Stimulated activated CD8-positive, alpha-beta memory T cell treated with anti-CD3 and anti-CD28 coated beads, Interleukin-4, amount 100 ng/mL, for 1 hour (primary cell): ENCODE data around the gene TAB2.

Experiments used
- DNase-seq, 2 donors: peaks; one replicate each; pipeline ENCODE4 v3.0.0-alpha.2; 2020; ENCODE audit warnings: low read depth in 2 of 2, low spot score in 1 of 2

Gene TAB2

DNA sequence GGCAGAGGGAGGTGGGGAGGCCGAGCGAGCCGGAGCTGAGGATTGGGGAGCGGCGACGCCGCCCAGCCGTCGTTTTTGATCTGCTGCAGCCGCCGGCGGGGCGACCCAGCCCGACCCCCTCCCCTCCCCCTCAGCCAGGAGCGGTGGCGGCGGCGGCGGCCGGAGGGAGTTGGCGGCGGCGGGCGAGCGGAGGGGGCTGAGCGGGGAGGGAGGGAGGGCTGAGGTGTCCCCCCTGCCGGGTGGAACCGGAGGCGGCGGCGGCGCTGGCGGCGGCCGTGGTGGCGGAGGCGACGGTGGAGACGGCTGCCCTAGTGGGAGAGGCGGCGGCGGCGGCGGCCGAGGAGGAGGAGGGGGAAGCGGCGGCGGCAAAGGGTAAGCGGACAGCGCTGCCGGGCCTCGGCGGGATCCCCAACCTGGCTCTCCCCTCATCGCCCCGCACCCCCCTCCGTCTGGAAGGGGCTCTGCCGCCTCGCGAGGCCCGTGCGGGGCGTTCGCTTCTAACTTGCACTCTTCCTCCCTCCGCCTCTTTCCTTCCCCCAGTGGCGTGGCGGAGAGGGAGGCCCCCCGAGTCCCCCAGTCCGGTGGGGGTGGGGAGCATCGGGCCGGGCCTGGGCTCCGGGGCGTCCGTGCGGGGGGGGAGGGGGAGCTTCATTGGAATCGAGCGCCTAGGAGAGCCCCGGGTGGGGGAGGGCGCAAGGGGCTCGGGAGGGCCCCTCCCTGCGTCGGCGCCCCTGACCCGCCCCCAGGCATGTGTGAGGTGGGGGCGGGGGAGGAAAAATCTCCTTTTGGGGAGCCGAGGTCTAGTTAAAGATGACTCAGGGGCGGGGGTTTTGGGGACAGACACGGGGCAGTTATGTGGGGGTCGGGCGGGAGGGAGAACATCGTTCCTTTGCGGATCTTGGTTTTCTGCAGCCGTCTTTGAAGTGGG, at the start of gene TAB2:
Gene TAB2, plus strand, starts transcription at position 69 of the 928 bp plus-strand sequence. CDS start 52,286 bp downstream, outside the sequence.
- peak; percentile 44 to 66 for DNase-seq

DNA sequence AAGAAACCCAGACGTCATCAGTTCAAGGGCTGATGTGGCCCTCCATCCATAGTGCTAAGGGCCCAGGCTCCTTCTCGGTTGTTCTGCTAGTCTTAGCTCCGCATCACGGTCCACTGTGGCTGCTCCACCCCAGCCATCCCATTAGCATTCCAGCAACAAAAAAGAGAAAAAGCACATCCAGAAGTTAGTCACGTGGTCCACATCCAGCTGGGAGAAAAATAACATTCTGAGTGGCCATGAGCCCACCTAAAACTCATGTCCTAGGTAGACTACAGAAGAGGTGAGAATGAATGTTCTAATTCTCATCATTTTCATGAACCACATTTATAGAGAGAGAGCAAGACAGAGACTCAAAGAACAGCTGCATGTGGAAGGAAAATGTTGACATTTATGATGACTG, 49.4 kb upstream of the TAB2 start:
- DNase-seq = no peak

DNA sequence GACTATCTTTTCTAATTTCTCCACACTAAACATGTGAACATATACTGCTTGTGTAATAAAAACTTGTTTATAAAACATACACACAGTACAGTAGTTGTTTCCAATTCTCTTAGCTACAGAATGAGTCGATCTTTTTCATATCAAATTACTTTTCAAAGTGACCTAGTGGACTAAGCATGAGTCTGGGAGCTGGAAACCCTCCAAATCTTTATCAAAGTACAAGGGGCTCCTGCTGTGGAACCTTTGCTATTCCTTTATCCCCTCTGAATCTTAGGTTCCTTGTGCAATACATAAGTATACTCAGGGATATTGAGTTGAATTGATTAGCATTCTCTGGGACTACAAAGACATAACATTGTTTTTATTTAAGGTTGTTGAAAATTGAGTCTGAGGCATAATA, 48.7 kb upstream of the TAB2 start:
- no peak for DNase-seq

DNA sequence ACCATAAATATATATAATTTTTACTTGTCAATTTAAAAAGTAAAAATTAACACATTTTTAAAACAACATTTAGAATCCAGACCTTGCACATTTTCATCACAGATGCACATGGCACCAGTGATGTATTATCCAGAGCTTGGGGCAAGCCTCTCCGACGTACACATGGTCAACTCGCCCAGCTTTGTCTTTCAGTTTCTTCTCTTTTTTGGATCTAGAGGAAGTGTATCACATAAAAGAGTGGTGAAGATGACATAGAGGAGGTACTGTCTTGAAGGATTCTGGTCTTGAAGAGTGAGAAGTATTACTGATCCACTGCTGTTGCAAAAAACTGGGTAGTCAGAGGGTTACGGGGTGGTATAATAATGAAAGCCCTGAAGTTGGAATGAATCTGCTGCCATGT, 46.9 kb upstream of the TAB2 start:
- DNase-seq = no peak

DNA sequence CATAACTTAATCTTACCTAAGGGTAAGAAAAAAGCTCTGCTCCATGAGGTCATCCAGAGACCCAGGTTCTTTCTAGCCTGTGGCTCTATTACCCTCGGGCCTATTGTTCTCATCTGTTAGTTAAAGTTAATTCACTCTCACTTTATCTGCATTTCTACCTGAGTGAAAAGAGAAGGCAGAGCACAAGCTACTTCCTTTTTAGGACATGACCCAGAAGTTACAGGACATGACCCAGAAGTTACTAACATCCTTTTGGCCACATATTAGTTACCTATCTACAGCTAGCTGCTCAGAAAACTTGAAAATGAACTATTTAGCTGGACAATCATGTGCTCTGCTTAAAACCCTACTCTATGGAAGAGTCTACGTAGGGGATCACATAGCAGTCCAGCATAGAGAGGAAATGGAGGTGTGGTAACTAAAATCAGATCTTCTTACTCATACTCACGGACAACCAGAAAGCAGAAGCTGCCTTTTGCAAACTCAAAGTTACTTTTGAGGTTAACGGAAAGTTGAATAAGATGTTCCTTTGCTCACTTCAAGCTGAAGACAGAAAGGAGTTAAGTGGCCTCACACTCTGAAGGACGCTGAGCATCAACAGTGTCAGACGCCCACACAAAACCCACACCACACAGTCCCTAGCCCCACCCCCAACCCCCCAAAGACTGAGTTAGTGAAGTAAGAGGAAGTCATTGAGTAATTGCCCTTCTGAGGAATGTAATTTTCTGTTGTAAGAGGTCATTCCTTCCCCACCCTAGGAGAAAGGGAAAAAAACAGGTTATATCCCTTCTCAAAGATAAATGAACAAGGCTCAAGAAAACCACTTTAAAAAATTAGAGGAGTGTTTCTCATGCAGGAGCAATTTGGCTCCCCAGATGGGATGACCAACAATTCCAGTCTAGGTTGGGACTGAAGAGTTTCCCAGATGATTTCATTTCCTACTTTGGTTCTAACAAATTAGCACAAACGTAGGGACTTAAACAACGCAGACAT, 45.9 kb upstream of the TAB2 start:
- peak; percentile 28 to 53 for DNase-seq

DNA sequence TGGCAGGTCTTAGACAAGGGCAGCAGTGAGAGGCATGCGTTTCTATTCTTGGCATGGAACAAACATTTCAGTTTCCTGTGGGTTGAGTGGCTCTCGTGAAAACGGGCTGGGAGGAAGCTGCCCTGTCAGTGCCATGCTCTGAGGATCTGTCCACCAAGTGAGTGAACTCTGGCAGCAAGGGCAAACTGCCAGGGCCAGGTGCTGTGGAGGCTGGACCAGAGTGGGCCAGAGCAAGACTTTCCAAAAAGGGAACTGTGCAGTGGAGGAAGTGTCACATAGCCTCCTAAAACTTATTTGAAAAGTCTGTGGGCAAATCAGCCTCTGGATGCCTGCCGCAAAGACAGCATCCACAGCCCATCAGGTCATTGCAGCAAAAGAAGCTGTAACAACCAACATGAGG, 44.2 kb upstream of the TAB2 start:
- no peak for DNase-seq

GRCh38 chr6:149275621-149276020, 41.9 kb upstream of the TAB2 start:
- no peak for DNase-seq

DNA sequence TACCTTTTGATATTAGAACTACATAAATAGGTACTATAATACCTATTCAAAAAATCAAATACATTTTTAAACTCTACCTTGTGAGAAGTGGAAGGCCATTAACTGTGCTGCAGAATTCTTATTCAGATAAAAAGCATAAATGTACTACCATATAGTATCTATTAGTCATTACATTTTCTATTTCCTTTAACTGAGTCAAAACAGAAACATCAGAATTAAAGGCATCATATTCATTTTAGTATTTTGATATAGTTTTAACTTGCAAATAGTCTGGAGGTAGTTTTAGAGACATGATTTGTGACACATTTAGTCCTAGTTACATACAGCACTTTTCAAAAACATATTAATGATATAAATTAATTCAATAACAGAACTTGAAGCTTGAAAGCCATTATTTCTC, 39.9 kb upstream of the TAB2 start:
- no peak for DNase-seq

- no peak for DNase-seq
Measured at GRCh38 chr6:149278997-149279396, 38.5 kb upstream of the TAB2 start.

DNA sequence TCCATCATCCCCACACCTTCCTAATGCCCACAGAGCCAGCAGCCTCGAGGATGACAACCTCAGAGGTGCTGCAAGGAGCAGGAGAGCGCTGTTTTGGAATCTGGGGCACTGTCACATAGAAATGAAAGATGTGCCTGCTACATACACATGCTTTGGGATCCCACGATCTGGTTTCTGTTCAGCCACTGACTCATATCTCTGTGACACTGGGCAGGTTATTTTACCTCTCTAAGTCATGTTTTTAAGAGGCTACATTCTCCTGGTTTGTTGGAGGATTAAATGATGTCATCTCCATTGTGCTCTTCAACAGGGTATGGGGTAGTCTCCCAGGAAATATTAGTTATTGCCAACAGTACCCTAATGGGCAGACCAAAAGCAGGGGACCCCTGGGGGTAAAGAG, 32.6 kb upstream of the TAB2 start:
- DNase-seq = no peak

DNA sequence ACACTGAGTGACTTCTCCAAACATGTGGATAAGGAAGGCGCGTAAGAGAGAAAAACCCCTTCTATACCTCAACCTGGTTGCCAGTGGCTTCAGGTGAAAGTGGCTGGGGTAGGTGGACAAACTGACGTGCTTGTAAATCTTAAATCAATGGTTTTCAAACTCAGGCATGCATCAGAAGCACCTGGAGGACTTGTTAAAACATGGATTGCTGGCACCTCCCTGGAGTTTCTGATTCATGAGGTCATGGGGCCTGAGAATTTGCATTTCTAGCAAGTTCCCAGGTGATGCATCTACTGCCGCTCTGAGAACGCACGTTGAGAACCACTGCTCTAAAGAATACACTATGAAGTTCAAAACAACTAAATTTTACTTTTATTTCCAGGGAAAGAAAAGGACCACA, 31.9 kb upstream of the TAB2 start:
- DNase-seq = no peak

DNA sequence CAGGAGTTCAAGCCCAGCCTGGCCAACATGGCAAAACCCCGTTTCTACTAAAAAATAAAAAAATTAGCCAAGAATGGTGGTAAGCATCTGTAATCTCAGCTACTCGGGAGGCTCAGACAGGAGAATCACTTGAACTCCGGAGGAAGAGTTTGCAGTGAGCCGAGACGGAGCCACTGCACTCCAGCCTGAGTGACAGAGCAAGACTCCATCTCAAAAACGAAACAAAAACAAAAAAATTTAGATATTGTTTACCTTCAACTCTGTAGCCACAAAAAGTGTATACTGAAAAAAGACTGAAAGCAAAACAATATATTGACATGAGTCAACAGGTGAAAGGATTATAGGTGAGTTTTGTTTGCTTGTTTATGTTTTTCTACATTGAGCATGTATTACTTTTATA, 30.6 kb upstream of the TAB2 start:
- no peak for DNase-seq

DNA sequence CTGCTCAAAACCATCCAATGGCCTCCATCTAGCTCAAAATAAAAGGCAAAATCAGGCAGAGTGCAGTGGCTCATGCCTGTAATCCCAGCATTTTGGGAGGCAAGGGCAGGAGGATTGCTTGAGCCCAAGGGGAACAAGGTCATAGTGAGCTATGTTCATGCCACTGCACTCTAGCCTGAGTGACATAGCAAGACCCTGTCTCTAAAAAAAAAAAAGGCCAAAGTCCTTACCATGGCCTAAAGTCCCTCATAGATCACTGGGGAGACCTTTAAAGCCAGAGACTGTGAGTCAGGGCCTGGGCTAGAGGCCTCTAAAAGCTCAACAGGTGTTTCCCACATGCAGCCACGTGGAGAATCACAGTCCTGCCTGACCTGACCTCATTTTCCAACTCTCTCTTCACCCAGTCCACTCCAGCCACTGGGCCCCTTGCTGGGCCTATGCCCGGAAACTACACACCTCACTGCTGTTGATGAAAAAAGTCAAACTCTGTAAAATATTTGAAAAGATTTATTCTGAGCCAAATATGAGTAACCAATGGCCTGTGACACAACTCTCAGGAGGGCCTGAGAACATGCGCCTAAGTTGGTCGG, 28.2 kb upstream of the TAB2 start:
- DNase-seq = no peak

DNA sequence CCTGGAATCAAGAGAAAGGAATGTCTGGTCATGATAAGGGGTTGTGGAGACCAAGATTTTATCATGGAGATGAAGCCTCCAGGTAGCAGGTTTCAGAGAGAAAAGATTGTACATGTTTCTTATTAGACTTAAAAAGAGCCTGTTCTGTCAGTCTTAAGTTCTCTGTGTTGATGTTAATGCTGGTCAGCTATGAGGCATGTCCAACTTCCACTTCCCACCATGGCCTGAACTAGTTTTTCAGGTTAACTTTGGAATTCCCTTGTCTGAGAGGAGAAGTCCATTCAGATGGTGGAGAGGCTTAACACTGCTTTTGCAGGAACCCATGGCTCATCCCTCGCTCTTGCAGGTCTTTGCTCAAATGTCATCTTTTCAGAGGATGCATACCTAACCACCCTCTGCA, 27.5 kb upstream of the TAB2 start:
- DNase-seq = no peak

GRCh38 chr6:149293244-149293643, 24.3 kb upstream of the TAB2 start:
- DNase-seq = no peak

GRCh38 chr6:149300563-149300962, 16.9 kb upstream of the TAB2 start:
- DNase-seq = no peak

GRCh38 chr6:149302723-149303122, 14.8 kb upstream of the TAB2 start:
- no peak for DNase-seq

DNA sequence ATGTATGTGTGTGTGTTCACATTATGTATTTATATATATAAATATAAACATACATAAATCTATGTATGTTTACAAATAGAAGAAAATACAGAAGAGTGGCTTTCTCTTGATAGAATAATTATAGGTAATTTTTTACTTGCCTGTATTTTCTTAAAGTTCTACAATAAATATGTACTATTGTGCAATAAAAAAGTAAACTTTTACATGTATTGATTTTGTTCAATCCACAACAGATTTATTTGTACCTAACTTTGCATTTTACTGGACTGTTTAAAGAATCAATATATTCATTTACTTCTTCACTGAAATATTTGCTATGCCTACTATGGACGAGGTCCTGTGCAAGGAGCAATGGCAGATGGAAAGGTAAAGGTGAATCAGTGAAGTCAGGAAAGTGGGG, 14.0 kb upstream of the TAB2 start:
- no peak for DNase-seq

DNA sequence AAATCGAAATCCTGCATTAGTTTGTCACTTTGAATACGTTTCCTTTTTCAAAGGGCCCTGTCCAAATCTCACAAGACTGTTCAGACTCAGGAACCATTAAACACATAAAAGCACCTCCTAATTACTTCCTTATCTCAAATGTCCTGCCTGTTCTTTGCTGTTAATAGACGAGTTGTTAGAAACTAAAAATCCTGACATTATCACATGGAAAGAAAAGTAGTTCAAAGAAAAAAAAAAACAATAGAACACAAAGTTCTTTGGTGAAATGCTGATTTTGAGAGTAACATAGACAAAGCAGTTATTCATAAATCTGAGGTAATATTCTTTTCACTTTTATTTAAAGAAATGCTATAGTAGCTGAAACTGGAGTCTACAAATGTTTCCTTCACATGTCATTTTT, 12.1 kb upstream of the TAB2 start:
- DNase-seq = no peak

- no peak for DNase-seq
Measured at GRCh38 chr6:149306967-149307366, 10.5 kb upstream of the TAB2 start.

GRCh38 chr6:149311293-149311692, 6.2 kb upstream of the TAB2 start:
- DNase-seq = no peak

DNA sequence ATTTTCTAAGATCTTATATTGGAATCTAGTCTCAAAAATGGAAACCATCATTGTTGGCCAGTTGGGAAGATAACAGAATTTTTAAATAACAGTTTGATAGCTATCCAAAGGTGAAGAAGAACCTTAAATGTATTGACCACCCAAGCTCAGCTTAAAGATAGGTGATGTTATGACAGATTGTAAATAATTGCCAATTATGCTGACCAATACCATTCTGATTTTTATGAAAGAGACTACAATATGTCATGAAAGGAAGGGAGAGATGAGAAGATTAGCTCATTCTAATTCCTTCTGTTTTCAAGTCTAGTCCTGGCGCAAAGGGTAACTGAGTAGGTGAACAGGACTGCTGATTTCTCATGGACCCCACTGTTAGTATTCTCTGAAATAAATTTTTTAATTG, 5.7 kb upstream of the TAB2 start:
- no peak for DNase-seq
